Measurements from ENCODE around the gene CLMN. TPM values are rescaled to one million over a fixed set of nuclear protein-coding genes. Genes with fewer than 3 reads are reported as not detected.

The CLMN gene
- total and polyA plus RNA-seq, 8 donors = 5.3 to 42.9 (median 20.1) TPM

DNA sequence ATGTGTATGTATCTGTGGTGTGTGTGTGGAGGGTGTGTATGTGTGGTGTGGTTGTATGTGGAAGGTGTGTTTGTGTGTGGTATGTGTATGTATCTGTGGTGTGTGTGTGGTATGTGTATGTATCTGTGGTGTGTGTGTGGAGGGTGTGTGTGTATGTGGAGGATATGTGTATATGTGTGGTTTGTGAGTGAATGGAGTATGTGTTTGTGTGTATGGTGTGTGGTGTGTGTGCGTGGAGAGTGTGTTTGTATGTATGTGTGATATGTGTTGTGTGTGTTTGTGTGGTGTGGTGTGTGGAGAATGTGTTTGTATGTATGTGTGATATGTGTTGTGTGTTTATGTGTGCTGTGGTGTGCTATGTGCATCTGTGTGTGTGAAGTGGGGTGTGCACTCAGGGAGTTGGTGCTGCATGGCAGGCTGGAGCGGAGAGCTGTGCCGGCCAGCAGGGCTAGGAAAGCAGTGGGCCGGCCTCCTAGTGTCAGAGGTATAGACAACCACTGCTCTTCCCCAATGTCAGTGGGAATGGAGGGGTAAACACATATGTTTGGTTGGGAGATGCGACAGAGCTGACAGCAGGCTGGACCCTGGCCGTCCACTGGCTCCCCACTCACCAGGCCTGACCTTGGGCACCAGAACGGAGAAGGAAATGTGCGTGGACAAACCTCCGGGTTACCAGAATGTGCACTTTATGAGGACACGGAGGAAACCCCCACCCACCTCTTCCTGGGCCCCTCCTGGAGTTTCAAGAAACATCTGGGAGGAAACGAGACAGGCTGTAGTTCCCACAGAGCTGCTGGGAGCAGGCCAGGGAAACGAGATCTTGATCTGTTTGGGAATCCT, 60.7 kb downstream of the CLMN start:
- Histone ChIP-seq H3K36me3 (no peaks in the 10 kb centered on the region), H3K9me3 (no peaks in the 10 kb centered on the region), H3K4me3 (no peak overlapping the region), H3K27ac (no peak overlapping the region), H3K4me1 (peaks cover 19 to 72% (median 29%) of the 10 kb centered on the region in 4 donors), H3K27me3 (no peaks in the 10 kb centered on the region)
- peak; percentile 22 to 53 for DNase-seq
- TF ChIP-seq CTCF (IDR thresholded peaks at IDR 0.05) (no peak), POLR2A (IDR thresholded peaks at IDR 0.05) (peak in 1 of 4 donors; percentile 4)
- intact Hi-C loops (cut with DNase I; ENCODE audit: low total_unique reads) = no loop called here
- 52 to 68% (median 60%) methylated on average over 12 of the region's 12 CpGs for WGBS, 5 donors

DNA sequence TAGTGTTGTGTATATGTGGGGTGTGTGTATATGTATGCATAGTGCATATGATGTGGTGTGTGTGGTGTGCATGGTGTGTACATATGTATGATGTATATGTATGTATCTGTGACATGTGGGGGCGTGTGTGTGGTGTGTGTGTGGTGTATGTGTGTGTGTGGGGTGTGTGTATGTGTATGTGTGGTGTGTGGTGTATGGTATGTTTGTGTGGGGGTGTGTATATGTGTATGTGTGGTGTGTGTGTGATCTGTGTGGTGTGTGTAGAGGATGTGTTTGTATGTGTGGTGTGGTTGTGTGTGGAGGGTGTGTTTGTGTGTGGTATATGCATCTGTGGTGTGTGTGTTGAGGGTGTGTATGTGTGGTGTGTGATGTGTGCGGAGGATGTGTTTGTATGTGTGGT, 61.6 kb downstream of the CLMN start:
- TF ChIP-seq CTCF (IDR thresholded peaks at IDR 0.05) (no peak), POLR2A (IDR thresholded peaks at IDR 0.05) (no peak), POLR2AphosphoS5 (IDR thresholded peaks at IDR 0.05) (no peak), EP300 (IDR thresholded peaks at IDR 0.05) (no peak)
- DNase-seq = peak in 1 of 2 donors; percentile 10
- no peak overlapping the region for H3K27ac ChIP-seq
- H3K27me3 ChIP-seq = no peaks in the 10 kb centered on the region
- no peak overlapping the region for H3K4me3 ChIP-seq
- H3K4me1 ChIP-seq = peaks cover 19 to 70% (median 30%) of the 10 kb centered on the region in 4 donors
- intact Hi-C loops (cut with DNase I; ENCODE audit: low total_unique reads) = no loop called here
- no peaks in the 10 kb centered on the region for H3K9me3 ChIP-seq
- no peaks in the 10 kb centered on the region for H3K36me3 ChIP-seq
- WGBS, 5 donors = 91 to 98% (median 91%) methylated on average over 2 of the region's 2 CpGs

GRCh38 chr14:95257521-95257920, 62.2 kb downstream of the CLMN start:
- no peaks in the 10 kb centered on the region for H3K9me3 ChIP-seq
- H3K4me1 ChIP-seq = peaks cover 18 to 70% (median 31%) of the 10 kb centered on the region in 4 donors
- no peaks in the 10 kb centered on the region for H3K27me3 ChIP-seq
- H3K4me3 ChIP-seq = no peak overlapping the region
- 83 to 88% (median 87%) methylated on average over 11 of the region's 11 CpGs for WGBS, 5 donors
- no peak overlapping the region for H3K27ac ChIP-seq
- no peaks in the 10 kb centered on the region for H3K36me3 ChIP-seq
- no peak for DNase-seq
- intact Hi-C loops (cut with DNase I; ENCODE audit: low total_unique reads) = no loop called here
- TF ChIP-seq POLR2AphosphoS5 (IDR thresholded peaks at IDR 0.05) (no peak), POLR2A (IDR thresholded peaks at IDR 0.05) (no peak), CTCF (IDR thresholded peaks at IDR 0.05) (no peak), EP300 (IDR thresholded peaks at IDR 0.05) (no peak)

GRCh38 chr14:95256776-95257060, 63.0 kb downstream of the CLMN start:
- Histone ChIP-seq H3K27me3 (no peaks in the 10 kb centered on the region), H3K4me3 (no peak overlapping the region), H3K27ac (no peak overlapping the region), H3K36me3 (no peaks in the 10 kb centered on the region), H3K4me1 (peaks cover 15 to 70% (median 27%) of the 10 kb centered on the region in 4 donors), H3K9me3 (no peaks in the 10 kb centered on the region)
- intact Hi-C loops (cut with DNase I; ENCODE audit: low total_unique reads) = no loop called here
- TF ChIP-seq POLR2A (IDR thresholded peaks at IDR 0.05) (no peak), CTCF (IDR thresholded peaks at IDR 0.05) (no peak)
- 97 to 98% (median 97%) methylated on average over 3 of the region's 3 CpGs for whole genome bisulfite sequencing, 5 donors
- no peak for DNase-seq
